ENCODE data around the gene H3-3A.

The H3-3A gene

DNA sequence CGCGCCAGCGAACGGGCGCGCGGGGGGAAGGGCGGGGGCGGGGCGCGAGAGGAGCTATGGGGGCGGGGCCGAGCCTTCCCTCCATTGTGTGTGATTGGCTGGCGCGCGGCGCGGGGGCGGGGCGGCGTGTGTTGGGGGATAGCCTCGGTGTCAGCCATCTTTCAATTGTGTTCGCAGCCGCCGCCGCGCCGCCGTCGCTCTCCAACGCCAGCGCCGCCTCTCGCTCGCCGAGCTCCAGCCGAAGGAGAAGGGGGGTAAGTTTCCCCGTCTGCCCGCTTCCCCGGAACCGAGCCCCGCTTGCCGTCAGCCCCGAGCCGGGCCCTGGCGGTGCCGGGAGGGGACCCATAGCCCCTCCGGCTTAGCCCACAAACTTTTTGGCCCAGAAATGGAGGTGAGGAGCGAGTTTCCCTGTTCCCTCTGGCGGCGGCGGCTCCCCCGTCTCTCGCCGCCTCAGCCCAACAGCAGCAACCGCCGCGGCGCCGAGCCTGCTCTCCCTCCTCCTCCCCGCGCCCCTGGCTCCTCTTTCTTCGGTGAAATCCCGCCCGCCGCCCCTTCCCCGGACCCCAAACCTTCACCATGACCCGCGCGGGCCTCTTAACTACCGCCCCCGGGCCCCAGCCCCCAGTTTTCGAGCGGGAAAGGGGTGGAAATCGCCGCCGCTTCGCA, at the start of gene H3-3A:
TSS of gene H3-3A (plus strand) at position 159 of the 666 bp plus-strand sequence. CDS start 1,636 bp downstream, outside the sequence.
- DNase-seq (ENCODE audit: low read depth), result peak; percentile 97

GRCh38 chr1:226017070-226017469, 45.4 kb upstream of the H3-3A start:
- DNase-seq (ENCODE audit: low read depth), result no peak

- no peak for DNase-seq (ENCODE audit: low read depth)
Observed at GRCh38 chr1:226019572-226019971, 42.9 kb upstream of the H3-3A start.

DNA sequence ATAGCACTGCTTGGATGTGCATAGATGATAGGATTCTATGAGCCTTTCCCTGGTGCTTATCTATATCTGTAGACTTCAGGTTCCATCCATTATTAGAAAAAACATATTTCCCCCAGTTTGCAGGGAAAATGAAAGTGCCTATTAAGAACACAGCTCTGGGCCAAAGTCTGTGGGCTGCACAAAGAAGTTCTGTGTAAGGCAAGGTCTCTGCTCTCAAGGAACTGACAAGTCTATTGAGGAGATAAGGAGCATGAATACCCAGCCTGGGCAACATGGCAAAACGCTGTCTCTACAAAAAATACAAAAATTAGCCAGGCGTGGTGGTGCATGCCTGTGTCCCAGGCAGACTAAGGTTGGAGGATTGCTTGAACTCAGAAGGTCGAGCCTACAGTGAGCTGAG, 41.1 kb upstream of the H3-3A start:
- DNase-seq (ENCODE audit: low read depth), result no peak

DNA sequence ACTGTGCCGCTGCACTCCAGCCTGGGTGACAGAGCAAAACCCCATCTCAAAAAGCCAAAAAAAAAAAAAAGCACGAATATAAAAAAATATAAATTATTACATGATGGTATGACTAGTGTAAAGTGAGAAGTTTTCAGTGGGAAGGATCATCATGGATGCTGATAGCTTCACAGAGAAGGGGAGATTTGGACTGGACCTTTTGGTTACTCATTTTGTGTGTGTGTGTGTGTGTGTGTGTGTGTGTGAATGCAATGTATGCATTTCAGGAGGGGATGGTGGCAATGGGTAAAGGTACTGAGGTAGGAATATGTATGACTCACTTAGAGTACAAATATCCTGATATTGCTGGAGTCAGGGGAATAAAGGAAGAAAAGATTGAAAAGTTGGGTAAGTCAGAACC, 40.7 kb upstream of the H3-3A start:
- no peak for DNase-seq (ENCODE audit: low read depth)

GRCh38 chr1:226023735-226024134, 38.8 kb upstream of the H3-3A start:
- no peak for DNase-seq (ENCODE audit: low read depth)

DNA sequence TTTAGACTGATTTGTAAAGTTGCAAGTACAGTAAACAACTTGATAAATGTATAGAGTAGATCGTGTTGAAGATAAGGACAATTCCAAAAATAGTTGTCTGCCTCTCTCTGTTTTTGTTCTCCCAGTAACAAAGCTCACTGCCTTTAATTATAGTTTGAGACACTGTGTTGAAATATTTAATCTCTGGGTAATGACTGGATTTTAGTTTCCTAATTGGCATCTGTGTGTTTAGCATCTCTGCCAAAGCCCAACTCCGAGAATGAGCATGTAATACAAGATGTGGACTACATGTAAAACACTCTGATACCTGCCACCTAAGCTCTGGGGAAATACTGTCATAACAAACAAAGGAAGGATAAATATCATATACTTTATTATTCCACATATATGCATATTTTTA, 35.7 kb upstream of the H3-3A start:
- DNase-seq (ENCODE audit: low read depth), result no peak

- DNase-seq (ENCODE audit: low read depth), result no peak
Observed at GRCh38 chr1:226027538-226028217, 34.8 kb upstream of the H3-3A start.

- no peak for DNase-seq (ENCODE audit: low read depth)
Observed at GRCh38 chr1:226029093-226029496, 33.4 kb upstream of the H3-3A start.

DNA sequence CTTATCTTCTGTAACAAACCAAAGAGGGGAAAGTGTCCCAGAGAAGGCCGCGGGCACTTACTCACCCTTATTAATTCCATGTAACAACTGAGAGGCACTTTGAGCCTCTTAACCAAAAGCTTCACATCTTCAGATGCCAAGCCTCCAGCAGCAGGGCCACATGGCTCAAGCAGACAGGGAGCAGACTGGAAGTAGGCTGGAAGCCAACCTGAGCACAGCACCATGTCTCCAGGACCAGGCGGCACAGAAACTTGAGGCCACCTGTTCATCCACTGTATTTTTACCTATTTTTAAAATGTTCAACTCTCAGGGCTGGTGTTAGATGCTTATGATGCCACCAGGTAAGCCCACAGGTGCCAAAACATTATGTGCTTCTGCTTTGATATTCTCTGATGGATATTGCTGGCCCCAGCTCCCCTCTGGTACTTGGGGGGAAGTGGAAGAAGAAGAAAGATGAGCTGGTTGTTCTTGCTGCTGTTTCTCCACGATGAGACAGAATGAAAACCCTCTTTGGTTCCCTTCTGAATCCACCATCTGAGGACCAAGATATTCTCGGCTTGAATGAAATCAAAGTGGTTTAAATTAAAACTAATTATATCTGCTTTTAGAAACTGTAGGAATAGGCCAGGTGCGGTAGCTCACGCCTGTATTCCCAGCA, 32.8 kb upstream of the H3-3A start:
- no peak for DNase-seq (ENCODE audit: low read depth)

DNA sequence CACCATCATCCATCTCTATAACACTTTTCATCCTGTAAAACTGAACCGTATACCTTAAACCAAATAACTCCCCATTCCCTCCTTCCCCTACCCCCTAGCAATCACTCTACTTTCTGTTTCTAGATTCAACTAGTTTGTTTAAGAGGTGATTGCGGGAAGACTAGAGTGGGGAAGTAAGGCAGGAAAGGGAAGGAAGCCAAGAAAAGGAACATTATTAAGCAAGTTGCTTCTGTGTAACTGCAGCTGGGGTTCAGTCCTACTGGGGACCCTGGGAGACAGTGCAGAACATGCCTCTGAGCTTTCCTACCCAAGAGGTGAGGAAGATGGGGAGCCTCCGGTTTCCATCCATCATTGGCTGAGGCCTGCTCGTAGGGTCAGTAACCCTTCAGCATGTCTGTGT, 28.9 kb upstream of the H3-3A start:
- DNase-seq (ENCODE audit: low read depth), result no peak

GRCh38 chr1:226033991-226034390, 28.5 kb upstream of the H3-3A start:
- no peak for DNase-seq (ENCODE audit: low read depth)

GRCh38 chr1:226034482-226034881, 28.0 kb upstream of the H3-3A start:
- DNase-seq (ENCODE audit: low read depth), result no peak

DNA sequence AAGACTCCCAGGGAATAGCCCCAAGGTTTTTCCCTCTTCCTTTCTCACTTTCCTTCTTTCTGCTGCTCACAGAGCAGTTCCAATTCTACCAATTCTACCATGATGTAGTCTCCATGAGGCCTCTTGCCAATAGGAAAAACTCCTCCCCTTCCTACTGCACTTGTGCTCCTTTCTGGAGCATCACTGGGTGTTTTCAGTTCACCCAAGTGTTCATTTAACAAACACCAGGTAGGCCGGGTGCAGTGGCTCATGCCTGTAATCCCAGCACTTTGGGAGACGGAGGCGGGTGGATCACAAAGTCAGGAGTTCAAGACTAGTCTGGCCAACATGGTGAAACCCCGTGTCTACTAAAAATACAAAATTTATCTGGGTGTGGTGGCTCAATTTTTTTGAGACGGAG, 26.6 kb upstream of the H3-3A start:
- no peak for DNase-seq (ENCODE audit: low read depth)

- no peak for DNase-seq (ENCODE audit: low read depth)
Observed at GRCh38 chr1:226038661-226039060, 23.9 kb upstream of the H3-3A start.

- DNase-seq (ENCODE audit: low read depth), result no peak
Observed at GRCh38 chr1:226041419-226041818, 21.1 kb upstream of the H3-3A start.

DNA sequence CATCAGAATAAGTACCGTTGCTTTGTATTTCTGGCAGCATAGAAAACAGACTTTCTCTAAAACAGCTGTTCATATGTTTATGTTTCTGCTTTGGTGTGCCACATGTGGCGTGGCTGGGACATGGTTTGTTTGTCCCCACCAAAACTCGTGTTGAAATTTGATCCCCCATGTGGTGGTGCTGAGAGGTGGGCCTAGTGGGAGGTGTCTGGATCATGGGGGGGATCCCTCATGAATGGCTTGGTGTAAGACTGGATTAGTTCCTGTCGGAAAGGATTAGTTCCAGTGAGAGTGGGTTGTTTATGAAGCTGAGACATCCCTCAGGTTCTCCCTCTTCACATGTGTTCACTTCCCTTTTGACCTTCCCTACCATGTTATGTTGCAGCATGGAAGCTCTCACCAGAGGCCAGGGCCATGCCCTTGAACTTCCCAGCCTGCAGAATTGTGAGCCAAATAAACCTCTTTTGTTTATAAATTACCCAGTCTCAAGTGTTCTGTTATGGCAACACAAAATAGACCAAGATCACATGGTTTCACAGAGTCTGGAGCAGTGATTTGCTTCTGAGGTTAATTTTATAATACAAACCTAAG, 17.9 kb upstream of the H3-3A start:
- DNase-seq (ENCODE audit: low read depth), result no peak

DNA sequence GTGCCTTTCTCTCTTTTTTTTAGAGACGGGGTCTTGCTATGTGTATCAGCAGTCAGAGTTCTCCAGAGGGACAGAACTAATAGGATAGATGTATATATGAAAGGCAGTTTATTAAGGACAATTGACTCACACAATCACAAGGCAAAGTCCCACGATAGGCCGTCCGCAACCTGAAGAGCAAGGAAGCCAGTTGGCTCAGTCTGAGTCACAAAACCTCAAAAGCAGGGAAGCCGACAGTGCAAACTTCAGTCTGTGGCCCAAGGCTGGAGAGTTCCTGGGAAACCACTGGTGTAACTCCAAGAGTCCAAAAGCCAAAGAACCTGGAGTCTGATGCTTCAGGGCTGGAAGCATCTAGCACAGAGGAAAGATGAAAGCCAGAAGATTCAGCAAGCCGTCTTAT, 16.3 kb upstream of the H3-3A start:
- DNase-seq (ENCODE audit: low read depth), result no peak

DNA sequence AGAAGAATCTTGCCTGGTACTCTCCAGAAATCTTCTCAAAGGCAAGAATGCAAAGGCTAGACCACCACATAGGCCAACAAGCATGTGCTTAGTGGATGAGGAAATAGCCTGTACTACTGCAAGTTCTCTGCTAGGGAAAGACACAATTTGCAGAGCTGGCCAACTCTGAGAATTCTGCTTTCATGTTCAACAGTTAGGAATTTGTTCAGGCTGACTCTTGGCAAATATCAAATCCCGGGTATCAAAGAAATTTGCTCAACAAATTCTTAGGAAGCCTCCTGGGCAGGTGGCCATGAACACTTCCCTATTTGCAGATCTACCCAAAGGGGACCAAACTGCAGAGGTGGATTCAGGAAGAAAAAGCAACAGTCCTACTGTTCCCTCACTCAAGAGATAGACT, 15.0 kb upstream of the H3-3A start:
- no peak for DNase-seq (ENCODE audit: low read depth)

GRCh38 chr1:226048886-226049285, 13.6 kb upstream of the H3-3A start:
- DNase-seq (ENCODE audit: low read depth), result no peak

DNA sequence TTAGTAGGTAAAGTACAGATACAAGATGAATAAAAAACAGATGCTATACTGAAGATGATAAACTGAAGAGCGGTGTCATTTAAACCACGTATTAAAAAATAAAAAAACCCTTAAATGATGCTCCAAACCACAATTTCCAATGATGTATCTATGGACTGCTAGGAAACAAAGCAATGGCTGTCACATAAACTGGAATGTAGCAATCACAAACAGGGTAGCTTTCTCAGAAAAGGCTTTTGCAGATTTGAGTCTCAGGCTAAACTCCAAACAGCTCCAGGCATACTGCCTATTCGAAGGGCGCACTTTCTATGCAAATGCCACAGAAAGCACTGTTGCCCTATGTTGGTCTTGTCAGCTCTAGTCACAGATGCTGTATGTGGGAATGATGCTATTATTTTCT, 12.4 kb upstream of the H3-3A start:
- no peak for DNase-seq (ENCODE audit: low read depth)

DNA sequence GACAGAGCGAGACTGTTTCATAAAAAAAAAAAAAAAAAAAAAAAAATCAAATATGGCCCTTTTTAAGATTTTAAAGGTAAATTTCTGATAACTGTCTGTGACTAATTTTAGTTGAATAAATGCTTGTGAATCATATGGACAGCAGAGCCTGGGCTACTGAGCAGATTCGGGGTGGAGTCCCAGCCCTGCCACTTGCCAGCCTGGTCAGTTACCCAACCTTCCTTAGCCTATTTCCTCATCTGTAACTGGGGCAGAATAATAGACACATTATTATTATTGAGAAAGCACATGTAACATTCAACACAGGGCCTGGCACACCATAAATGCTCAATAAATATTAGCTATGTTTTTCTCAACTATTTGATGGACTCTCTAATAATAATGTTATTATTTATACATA, 11.2 kb upstream of the H3-3A start:
- no peak for DNase-seq (ENCODE audit: low read depth)

DNA sequence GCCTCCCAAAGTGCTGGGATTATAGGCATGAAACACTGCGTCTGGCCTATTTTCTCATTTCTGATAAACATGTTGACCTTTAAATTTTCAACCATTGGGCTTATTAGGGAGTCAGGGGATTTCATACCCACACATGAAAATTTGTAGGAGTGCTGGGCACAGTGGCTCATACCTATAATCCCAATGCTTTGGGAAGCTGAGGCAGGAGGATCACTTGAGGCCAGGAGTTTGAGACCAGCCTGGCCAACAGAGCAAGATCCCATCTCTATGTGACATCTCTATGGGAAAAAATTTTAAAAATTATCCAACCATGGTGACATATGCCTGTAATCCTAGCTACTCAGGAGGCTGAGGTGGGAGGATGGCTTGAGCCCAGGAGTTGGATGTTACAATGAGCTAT, 10.5 kb upstream of the H3-3A start:
- no peak for DNase-seq (ENCODE audit: low read depth)
